C4-2B (cell line): Measurements from ENCODE around the gene CASR.

Source experiments
- H3K27ac ChIP-seq: fragments of 450-650 bp; 2 replicates; pipeline ENCODE4 v1.5.1; 2017
- CTCF ChIP-seq: fragments of 450-650 bp; conservative IDR thresholded peaks from 2 replicates; pipeline ENCODE4 v1.5.1; 2017; ENCODE audit warnings: mild to moderate bottlenecking
- ZFX ChIP-seq: fragments of 450-650 bp; IDR thresholded peaks from 2 replicates; pipeline ENCODE4 v1.6.1; 2017

The CASR gene

GRCh38 chr3:122299872-122300460 lies 116.5 kb downstream of the CASR start:
- TF ChIP-seq CTCF (peak; percentile 89), ZFX (no peak)

GRCh38 chr3:122301063-122301462 lies 117.6 kb downstream of the CASR start:
- no peak overlapping the region for H3K27ac ChIP-seq
- TF ChIP-seq ZFX, result no peak
- no peak for TF ChIP-seq CTCF

More at GRCh38 chr3:122299872-122300460, 116.5 kb downstream of the CASR start:
- no peak overlapping the region for H3K27ac ChIP-seq

- no peak overlapping the region for H3K27ac ChIP-seq
- TF ChIP-seq ZFX (no peak), CTCF (peak; percentile 84)
Observed at GRCh38 chr3:122305818-122306621, 122.6 kb downstream of the CASR start.

DNA sequence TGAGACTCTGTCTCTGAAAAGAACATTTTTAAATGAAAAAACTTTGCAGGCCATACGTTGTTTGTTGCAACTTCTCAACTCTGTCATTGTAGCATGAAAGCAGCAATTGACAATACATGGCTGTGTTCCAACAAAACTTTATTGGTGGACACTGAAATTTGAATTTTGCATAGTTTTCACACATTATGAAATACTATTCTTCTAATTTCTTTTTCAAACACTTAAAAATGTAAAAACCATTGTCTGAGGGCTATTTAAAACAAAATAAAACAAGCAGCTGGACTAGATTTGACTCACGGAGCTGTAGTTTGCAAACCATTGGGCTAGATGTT lies 123.1 kb downstream of the CASR start:
- H3K27ac ChIP-seq, result no peak overlapping the region
- TF ChIP-seq ZFX, result no peak
- 0 out of 2 replicates have a peak, but pooled peaks have one; percentile 4 for TF ChIP-seq CTCF

DNA sequence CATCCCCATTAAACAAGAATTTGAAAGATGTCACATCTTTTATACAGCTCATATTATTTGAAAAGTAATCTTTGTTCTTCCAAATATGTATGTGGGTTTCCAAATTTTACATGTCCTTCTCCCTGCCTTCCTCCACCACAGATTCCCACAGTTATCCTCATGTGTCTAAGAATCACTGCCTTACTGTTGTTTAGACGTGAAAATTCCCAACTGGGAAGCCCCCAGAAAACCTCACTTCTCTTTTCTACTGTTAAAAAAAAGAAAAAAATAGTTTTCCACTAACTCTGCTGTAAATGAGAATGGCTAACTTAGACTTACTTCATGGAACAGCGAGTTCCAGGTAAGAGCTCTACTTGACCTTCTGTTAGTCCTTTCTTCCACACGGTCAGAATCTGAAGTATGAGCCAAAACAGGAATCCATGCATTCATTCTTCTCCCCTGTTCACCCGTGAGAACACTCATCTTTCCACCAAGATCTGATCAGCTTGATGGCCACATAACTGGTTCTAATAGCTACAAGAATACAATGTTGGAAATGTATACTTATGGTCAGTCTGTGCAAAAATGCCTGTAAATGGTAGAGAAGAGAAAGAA lies 123.7 kb downstream of the CASR start:
- H3K27ac ChIP-seq, result no peak overlapping the region
- TF ChIP-seq ZFX (no peak), CTCF (no peak)

GRCh38 chr3:122307976-122308375 lies 124.5 kb downstream of the CASR start:
- H3K27ac ChIP-seq, result no peak overlapping the region
- TF ChIP-seq ZFX (no peak), CTCF (no peak)

DNA sequence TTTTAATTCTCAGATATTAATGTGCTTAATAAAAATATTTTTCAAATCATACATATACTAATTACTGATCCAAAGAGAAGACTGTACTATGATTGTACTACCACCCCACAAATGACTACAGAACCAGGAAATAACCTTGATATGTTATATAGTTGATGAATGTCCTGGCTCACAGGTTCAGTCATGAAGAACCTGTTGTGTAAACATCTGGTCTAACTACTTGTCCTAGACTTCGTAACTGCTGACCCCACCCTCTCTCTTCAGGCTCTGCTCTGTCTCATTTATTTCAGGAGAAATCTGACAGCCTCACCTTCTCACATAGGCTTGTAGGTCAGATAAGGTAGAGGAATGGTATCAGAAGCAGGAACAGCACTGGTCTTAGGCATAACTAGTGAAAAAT lies 126.9 kb downstream of the CASR start:
- TF ChIP-seq ZFX, result no peak
- TF ChIP-seq CTCF, result no peak
- H3K27ac ChIP-seq, result no peak overlapping the region
